Thoracic aorta (tissue), 2 donors: ENCODE measurements around the gene TTLL6. TPM values are rescaled to one million over a fixed set of nuclear protein-coding genes. Genes with fewer than 3 reads are reported as not detected.
A peak's percentile ranks its signal among the peaks of the same experiment; 100 is the strongest.
"Not testable (repeated sequence)": the region's sequence is repeated elsewhere in the genome, so short reads cannot be mapped to it uniquely, and the experiment has no call there.

Experiments
- ATAC-seq: fragments of 150-250 bp; one replicate; pipeline ENCODE4 v1.8.0; 2017; ENCODE audit warnings: low read depth; ENCODE audit not compliant: insufficient number of reproducible peaks, low FRiP score
- DNase-seq: peaks from one replicate; pipeline ENCODE4 v3.0.0-alpha.2; 2020; ENCODE audit warnings: low spot score
- H3K27ac ChIP-seq, 2 donors: fragments of 200-600 bp; sonication (generic); 1 replicate in 1 of 2; 2 replicates in 1 of 2; pipeline ENCODE4 v1.5.1; 2016; ENCODE audit warnings: mild to moderate bottlenecking in 2 of 2, moderate library complexity in 2 of 2
- H3K27me3 ChIP-seq: fragments of 200-600 bp; sonication (generic); replicated peaks from 2 replicates; pipeline ENCODE4 v1.6.0; 2016; ENCODE audit warnings: mild to moderate bottlenecking; ENCODE audit not compliant: insufficient read depth
- H3K36me3 ChIP-seq: fragments of 200-600 bp; sonication (generic); one replicate; pipeline ENCODE4 v1.5.1; 2016
- H3K4me1 ChIP-seq, 2 donors: fragments of 200-600 bp; sonication (generic); 1 replicate in 1 of 2; 2 replicates in 1 of 2; pipeline versions ENCODE4 v1.5.1 to v1.6.0; 2016; ENCODE audit warnings: low read depth in 2 of 2, mild to moderate bottlenecking in 1 of 2; ENCODE audit not compliant: control insufficient read depth in 1 of 2
- H3K4me3 ChIP-seq: fragments of 200-600 bp; sonication (generic); 2 replicates; pipeline ENCODE4 v1.5.1; 2016; ENCODE audit warnings: mild to moderate bottlenecking
- H3K9me3 ChIP-seq: fragments of 200-600 bp; sonication (generic); 2 replicates; pipeline ENCODE4 v1.5.1; 2016
- CTCF ChIP-seq: fragments of 200-600 bp; sonication (generic); IDR thresholded peaks from one replicate; pipeline ENCODE4 v1.5.1; 2019; ENCODE audit warnings: antibody characterized with exemption
- total RNA-seq, 2 donors: library from RNA; depleted of rRNA; stranded (reverse); fragments of >200 nt; gene quantifications; one replicate each; pipeline versions ENCODE4 v1.1.0 to v1.2.3, GENCODE V29; 2016

Gene TTLL6
- total RNA-seq, 2 donors from 2014 or later = not detected

- TF ChIP-seq CTCF = no peak
- DNase-seq (no peak), ATAC-seq (no peak)
- Histone ChIP-seq H3K9me3 (no peaks in the 10 kb centered on the region), H3K36me3 (no peaks in the 10 kb centered on the region), H3K4me1 (peaks cover 0 to 8% of the 10 kb centered on the region in 2 donors), H3K27me3 (no peaks in the 10 kb centered on the region), H3K27ac (no peak overlapping the region), H3K4me3 (no peak overlapping the region)
Observed at GRCh38 chr17:48812001-48812400, 5.0 kb downstream of the TTLL6 start.

- no peak for DNase-seq
- Histone ChIP-seq H3K9me3 (no peaks in the 10 kb centered on the region), H3K4me3 (no peak overlapping the region), H3K36me3 (no peaks in the 10 kb centered on the region), H3K4me1 (no peaks in the 10 kb centered on the region), H3K27ac (no peak overlapping the region), H3K27me3 (no peaks in the 10 kb centered on the region)
- no peak for TF ChIP-seq CTCF
- no peak for ATAC-seq
Observed at GRCh38 chr17:48809182-48809581, 7.8 kb downstream of the TTLL6 start.

- DNase-seq (no peak), ATAC-seq (no peak)
- H3K4me3 ChIP-seq = no peak overlapping the region
- no peaks in the 10 kb centered on the region for H3K36me3 ChIP-seq
- H3K27me3 ChIP-seq = no peaks in the 10 kb centered on the region
- no peak overlapping the region for H3K27ac ChIP-seq
- H3K4me1 ChIP-seq = peaks cover 0 to 9% of the 10 kb centered on the region in 2 donors
- peak; percentile 96 for TF ChIP-seq CTCF
- no peaks in the 10 kb centered on the region for H3K9me3 ChIP-seq
Observed at GRCh38 chr17:48804936-48805411, 12.1 kb downstream of the TTLL6 start.

- ATAC-seq = no peak
- DNase-seq = no peak
- no peak overlapping the region for H3K27ac ChIP-seq
- no peak for TF ChIP-seq CTCF
- no peaks in the 10 kb centered on the region for H3K27me3 ChIP-seq
- no peaks in the 10 kb centered on the region for H3K36me3 ChIP-seq
- peaks cover 0 to 9% of the 10 kb centered on the region in 2 donors for H3K4me1 ChIP-seq
- H3K4me3 ChIP-seq = no peak overlapping the region
- no peaks in the 10 kb centered on the region for H3K9me3 ChIP-seq
Observed at GRCh38 chr17:48800626-48801217, 16.3 kb downstream of the TTLL6 start.

- DNase-seq (no peak), ATAC-seq (no peak)
- Histone ChIP-seq H3K9me3 (no peaks in the 10 kb centered on the region), H3K36me3 (no peaks in the 10 kb centered on the region), H3K27ac (no peak overlapping the region), H3K4me1 (peaks cover 0 to 9% of the 10 kb centered on the region in 2 donors), H3K4me3 (no peak overlapping the region), H3K27me3 (no peaks in the 10 kb centered on the region)
- TF ChIP-seq CTCF = no peak
Observed at GRCh38 chr17:48799069-48799723, 17.8 kb downstream of the TTLL6 start.

- H3K27me3 ChIP-seq, ATAC-seq, H3K36me3 ChIP-seq, DNase-seq, H3K4me3 ChIP-seq, H3K9me3 ChIP-seq, H3K4me1 ChIP-seq, H3K27ac ChIP-seq: not testable (repeated sequence)
Observed at GRCh38 chr17:48796163-48796522, 20.9 kb downstream of the TTLL6 start.
